GM18873 (cell line): ENCODE measurements around the gene TSPAN32.

Experiments
- ATAC-seq: cut with Tn5 transposase; IDR thresholded peaks from one replicate; pipeline ENCODE4 v1.9.1; 2021; ENCODE audit warnings: mild to moderate bottlenecking, moderate library complexity, moderate number of reproducible peaks; ENCODE audit not compliant: unreplicated experiment, low FRiP score

Gene TSPAN32

GRCh38 chr11:2313051-2313951, 11.5 kb downstream of the TSPAN32 start:
- no peak for ATAC-seq

GRCh38 chr11:2314136-2314524, 12.3 kb downstream of the TSPAN32 start:
- ATAC-seq, result no peak

GRCh38 chr11:2314525-2315394, 12.9 kb downstream of the TSPAN32 start:
- ATAC-seq, result no peak

- no peak for ATAC-seq
Measured at GRCh38 chr11:2315395-2316168, 13.8 kb downstream of the TSPAN32 start.

- no peak for ATAC-seq
Measured at GRCh38 chr11:2316169-2316962, 14.6 kb downstream of the TSPAN32 start.

- ATAC-seq, result no peak
Measured at GRCh38 chr11:2316963-2317244, 15.1 kb downstream of the TSPAN32 start.

- no peak for ATAC-seq
Measured at GRCh38 chr11:2317354-2318050, 15.7 kb downstream of the TSPAN32 start.

GRCh38 chr11:2318123-2318522, 16.3 kb downstream of the TSPAN32 start:
- no peak for ATAC-seq

GRCh38 chr11:2318707-2319106, 16.9 kb downstream of the TSPAN32 start:
- no peak for ATAC-seq

- ATAC-seq, result no peak
Measured at GRCh38 chr11:2319791-2320472, 18.1 kb downstream of the TSPAN32 start.

GRCh38 chr11:2320568-2321310, 18.9 kb downstream of the TSPAN32 start:
- no peak for ATAC-seq

GRCh38 chr11:2321311-2321683, 19.5 kb downstream of the TSPAN32 start:
- ATAC-seq, result no peak

- no peak for ATAC-seq
Measured at GRCh38 chr11:2325123-2325522, 23.3 kb downstream of the TSPAN32 start.

- no peak for ATAC-seq
Measured at GRCh38 chr11:2325719-2326118, 23.9 kb downstream of the TSPAN32 start.

GRCh38 chr11:2327032-2327431, 25.2 kb downstream of the TSPAN32 start:
- no peak for ATAC-seq

- ATAC-seq, result no peak
Measured at GRCh38 chr11:2328021-2328420, 26.2 kb downstream of the TSPAN32 start.

- ATAC-seq, result no peak
Measured at GRCh38 chr11:2328656-2329354, 27.0 kb downstream of the TSPAN32 start.

- ATAC-seq, result no peak
Measured at GRCh38 chr11:2329551-2329950, 27.7 kb downstream of the TSPAN32 start.
